ENCODE results near the gene TM6SF1. TPM values are rescaled to one million over a fixed set of nuclear protein-coding genes. Genes with fewer than 3 reads are reported as not detected.
"Not testable (repeated sequence)": the region's sequence is repeated elsewhere in the genome, so short reads cannot be mapped to it uniquely, and the experiment has no call there.

TM6SF1 gene
- total RNA-seq, 1 experiment from 2014 or later: 0.04 TPM

DNA sequence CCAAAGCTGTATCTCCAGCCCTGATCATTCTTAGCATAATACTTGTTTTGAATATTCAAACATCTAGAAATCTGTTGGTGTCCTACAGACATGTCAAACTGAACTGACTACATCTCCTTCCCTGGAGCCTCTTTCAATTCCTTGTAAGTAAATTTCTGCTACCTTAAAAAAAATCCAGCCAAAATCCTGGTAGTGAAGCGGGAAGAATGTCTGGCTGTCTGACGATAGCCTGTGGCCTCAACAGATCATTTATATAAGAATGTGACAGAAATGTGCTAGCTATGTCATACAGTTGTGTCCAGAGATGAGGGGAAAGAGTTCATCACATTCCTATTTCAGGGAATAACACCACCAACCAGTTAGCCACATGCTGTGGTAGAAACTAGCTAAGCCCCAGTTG, 18.6 kb upstream of the TM6SF1 start:
- DNase-seq (ENCODE audit: low spot score): no peak

DNA sequence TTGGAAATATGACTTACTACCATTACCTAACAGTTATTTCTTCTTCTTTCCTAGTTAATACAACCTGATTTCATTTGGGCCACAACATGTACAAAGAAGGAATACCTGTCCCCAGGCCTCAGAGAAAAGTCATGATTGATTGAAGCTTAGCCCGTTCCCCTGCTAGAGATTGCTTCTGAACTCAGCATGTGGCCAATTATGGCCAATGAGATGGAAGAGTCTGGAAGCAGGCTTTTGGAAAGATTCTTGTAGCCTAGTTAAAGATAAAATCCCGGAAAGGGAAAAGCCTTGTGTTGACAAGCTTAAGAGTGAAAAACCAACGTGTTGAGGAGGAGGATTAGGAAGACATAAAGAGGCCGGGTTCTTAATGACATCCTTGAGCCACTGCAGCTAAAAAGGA, 17.0 kb upstream of the TM6SF1 start:
- no peak for DNase-seq (ENCODE audit: low spot score)

DNA sequence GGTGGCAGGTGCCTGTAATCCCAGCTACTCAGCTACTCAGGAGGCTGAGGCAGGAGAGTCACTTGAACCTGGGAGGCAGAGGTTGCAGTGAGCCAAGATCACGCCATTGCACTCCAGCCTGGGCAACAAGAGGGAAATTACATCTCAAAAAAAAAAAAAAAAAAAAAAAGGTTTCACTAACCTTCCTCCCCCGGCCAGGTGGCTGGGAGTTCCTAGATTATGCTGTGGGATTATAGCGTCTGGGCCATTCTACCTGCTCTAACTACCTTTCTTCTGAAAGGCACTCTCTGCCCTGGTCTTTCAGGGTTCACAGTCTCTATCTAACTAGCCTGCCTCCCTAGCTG, 15.5 kb upstream of the TM6SF1 start:
- not testable (repeated sequence) for DNase-seq (ENCODE audit: low spot score)

DNA sequence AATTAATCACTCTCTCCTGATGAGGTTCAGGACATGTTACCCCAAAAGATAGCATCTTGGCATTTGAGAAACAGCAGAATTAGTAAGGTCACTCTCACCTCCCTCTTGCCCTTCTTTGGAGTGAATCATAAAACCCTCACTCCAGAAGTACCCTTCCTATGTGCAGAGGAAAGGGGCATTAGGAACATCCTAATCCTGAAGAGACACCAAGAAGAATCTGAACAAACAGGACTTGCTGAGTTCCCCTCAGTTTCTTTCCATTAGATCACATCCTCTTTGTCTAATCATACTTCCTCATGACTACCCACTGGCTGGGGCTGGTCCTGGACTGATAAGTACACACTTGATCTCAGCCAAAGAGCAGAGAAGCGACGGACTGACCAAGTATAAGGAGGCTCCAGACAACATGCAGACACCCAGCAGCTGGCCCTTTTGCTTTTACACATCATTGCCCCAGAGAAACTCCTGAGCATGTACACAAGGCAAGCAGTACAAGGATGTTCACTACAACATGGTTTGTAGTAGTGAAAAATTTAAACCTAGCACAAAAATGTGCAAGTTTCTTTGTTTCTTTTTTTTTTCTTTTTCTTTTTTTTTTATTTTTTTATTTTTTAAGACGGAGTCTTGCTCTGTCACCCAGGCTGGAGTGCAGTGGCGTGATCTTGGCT, 15.0 kb upstream of the TM6SF1 start:
- no peak for DNase-seq (ENCODE audit: low spot score)

DNA sequence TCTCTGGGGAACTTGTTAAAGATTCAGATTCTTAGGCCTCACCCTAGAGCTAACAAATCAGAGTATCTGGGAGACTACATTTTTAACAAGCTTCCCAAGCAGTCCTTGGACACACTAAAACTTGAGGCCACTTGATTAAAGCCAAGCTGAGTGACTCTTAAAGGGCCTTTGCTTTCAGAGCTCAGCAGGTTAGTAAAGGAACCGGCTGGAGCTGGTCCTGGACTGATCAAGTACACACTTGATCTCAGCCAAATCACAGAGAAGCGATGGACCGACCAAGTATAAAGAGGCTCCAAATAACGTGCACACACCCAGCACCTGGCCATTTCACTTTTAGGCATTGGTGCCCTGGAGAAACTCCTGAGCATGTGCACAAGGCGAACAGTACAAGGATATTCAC, 12.9 kb upstream of the TM6SF1 start:
- no peak for DNase-seq (ENCODE audit: low spot score)

DNA sequence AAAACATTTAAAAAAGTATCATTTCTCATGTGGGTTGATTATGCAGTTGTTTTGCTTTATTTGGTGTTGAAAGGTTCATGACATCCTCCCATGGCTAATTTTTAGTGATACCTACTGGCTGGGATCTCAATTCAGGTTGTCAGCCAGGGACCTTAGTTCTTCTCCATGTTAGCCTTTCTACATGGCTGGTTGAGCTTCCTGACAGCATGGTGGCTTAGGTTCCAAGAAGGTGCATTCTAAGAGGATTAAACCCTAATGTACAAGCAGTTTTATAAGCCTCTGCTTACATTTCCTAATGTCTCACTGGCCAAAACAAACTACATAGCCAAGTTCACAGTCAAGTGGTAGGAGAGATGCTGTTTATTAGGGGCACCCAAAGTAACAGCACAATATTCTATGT, 9.4 kb upstream of the TM6SF1 start:
- DNase-seq (ENCODE audit: low spot score): no peak

DNA sequence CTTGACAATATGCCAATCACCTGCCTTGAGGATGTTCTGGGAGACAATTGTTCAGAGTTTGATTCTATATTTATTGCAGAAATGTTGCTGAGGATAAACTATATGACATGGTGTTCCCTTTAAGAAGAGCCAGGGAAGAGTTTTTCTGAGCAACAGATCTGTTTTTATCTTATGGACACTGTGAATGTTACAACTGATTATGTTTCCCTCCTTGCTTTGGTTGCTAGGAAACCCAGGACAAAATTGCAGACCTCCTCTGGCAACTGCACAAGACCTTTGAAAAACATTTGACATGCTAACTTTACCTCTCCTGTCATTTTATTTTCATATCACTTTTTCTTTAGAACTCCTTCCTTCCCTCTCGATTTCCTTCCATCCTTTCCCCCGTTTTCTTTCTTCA, 8.2 kb upstream of the TM6SF1 start:
- no peak for DNase-seq (ENCODE audit: low spot score)

DNA sequence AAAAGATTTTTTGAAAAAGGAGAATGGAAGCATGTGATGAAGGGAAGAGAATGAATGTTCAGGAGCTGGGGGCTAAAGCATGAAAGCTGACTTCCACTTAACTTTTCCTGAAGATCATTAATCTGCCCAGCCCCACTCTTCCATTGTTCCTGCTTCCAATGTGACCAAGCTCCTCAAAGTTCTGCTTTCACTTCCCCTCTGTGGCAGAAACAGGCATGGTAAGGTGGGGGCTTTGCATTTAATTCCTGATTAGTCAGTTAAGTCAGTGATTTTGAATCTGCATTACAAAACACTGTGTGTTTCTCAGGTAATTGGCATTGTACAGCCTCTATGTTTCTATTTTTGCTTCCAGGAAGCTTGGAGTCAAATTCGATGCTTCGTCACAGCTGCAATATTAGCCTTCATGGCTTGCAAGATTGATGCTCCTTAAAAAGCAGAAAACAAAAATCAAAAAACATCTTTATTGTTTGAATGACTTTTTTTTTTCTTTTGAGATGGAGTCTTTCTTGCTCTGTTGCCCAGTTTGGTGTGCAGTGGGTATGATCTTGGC, 7.3 kb upstream of the TM6SF1 start:
- DNase-seq (ENCODE audit: low spot score): no peak

DNA sequence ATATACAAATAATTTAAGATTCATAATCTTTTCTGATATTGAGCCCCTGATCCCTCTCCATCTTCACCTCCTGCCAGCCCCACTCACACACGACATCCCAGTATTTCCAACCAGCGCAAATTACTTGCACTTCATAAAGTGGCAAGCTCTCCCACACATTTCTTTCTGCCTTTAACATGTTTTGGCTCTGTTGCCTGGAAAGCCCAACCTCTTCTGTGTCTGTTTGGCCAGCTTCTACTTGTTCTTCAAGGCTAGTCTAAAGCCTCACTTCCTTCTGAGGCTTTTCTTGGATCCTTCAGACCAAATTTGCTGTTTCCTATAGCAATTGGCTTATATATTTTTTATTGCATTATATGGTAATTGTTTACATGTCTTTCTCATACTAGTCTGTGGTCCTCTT, 5.1 kb upstream of the TM6SF1 start:
- DNase-seq (ENCODE audit: low spot score): no peak

DNA sequence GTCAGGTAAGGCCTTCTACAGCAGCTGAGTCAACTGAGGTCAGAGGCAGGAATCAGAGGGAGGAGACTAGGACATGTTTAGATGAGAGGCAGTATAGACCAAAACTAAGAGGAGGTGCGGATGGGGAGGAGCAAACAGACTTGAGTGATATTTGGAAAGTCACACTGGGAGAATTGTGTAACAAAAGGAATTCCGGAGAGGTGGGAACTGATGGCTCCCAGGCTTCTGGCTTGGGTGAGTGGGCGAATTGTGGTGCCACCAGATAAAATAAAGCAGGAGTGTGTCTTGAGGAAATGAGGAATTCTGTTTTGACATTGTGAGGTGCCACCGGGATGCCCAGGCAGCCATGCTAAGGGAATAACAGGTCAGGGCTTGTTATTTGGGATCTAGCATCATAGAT, 3.3 kb upstream of the TM6SF1 start:
- no peak for DNase-seq (ENCODE audit: low spot score)

DNA sequence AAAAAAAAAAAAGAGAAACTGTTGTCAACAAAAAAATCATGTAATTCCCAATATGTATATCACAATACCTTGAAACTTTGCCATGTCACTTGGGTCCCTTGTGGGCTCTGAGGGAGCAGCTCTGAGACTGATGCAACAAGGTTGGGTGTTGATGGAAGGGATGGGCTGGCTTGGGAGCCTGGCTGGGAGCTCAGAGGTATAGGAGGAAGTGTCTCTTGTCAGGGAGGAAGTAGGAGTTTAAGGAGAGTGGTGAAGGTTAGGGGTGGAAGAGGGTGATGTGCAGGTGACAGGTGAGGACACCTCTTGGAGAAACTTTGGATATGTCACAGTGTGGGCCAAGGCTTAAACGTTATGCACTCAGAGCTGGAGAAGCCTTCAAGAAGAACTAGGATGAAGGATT, 2.0 kb upstream of the TM6SF1 start:
- DNase-seq (ENCODE audit: low spot score): no peak

DNA sequence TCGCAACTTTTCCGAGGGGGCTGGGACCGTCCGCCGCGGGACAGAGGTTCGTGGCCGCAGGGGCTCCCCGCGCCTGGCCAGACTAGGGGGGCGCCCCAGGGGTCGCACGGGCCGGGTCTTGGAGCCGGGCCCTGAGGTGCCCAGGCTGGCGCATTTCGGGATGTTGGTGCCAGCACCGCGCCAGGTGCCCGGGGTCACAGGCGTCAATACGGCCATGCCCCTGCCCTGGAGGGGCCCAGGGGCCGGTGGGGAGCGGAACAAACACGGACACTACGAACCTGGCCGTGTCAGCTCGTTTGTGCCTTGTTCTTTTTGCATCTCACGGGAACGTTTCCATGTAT, 366 bp downstream of the TM6SF1 start:
- DNase-seq (ENCODE audit: low spot score): no peak

DNA sequence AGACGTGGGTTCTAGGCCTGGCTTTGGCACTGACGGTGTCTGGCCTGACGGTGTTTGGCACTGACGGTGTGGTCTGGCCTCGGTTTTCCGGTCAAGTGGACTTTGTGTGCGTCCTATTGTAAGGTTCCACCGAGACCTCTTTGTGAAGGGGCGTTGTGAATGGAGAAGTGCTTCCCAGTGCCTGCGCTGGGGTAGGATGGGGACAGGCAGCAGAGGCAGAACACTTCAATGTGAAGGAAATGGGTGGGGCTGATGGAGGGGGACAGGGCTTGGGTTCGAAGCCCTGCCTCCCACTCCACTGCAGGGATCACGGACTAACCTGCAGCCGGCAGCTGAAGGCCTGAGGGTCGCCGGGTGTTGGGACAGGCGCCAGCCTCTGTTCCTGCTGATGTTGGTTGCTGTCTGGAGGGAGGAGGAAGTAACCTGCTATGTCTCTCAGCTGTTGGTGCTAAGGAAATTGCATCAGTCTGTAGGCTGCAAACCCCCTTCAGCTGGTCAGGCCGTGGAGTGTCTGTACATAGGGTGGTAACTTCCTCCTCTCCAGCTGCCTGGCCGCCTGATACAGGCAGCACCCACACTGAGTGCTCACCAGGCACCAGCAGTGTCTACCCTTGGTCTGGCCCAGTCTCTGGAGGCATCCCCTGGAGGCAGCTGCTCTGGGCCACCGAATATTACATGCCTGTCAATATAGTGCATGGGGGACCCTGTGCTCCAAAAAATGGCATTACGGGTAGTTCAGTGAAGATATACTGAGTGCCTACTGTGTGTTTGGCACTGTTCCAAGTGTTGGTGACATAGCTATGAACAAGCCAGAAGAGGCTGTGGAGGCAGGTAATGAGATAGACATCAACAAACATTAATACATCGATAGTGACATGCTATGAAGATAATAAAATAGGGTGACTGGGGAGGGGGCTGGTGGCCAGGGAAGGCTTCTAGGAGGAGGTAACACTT, 1.1 kb downstream of the TM6SF1 start:
- peak; percentile 23 for DNase-seq (ENCODE audit: low spot score)

DNA sequence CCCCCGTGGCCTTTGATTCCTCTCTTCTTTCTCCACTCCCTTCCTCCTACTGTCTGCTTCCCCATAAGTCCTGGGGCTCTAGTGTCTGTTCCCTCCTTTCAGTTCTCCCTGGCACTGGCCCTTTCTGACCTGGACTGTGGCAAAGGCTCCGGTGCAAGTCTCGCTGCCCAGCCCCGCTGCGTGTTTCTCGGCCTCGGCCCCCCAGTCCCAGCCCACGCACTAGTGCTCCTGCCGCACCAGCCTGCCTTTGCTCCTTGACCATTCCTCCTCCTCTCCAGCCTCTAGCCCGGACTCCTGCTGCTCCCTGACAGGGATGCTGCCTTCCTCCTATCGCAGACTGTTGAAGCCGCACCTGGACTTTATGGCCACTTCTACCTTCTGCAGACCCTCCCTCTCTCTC, 2.1 kb downstream of the TM6SF1 start:
- no peak for DNase-seq (ENCODE audit: low spot score)

DNA sequence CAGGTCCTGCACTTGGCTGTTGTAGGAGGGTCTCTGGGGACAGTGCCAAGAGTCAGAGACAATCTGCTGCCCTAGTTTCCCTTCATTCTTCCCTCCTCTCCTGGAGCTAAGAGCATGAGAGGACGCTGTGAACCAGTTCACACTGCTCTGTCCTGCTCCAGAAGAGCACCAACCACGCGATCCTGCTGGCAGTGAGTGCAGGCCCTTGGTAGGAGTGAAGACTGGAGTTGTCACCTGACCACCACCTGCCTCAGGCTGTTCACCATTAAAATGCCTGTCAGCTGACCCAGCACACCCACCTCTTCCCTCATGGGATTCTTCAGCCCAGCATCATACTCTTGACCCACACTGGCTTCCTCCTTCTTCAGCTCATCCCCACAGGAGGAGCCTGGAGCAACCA, 2.9 kb downstream of the TM6SF1 start:
- DNase-seq (ENCODE audit: low spot score): no peak

DNA sequence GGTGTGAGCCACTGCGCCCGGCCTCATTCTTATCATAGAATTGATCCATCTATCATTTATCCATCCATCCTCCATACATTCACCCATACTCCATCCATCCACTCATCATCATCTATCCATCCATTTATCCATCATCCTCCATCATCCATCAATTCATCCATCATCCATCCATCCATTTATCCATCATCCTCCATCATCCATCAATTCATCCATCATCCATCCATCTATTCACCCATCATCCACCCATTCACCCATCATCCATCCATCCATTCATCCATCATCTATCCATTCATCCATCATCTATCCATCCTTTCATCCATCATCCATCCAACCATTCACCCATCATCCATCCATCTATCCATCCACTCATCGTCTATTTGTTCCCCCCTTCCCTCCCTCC, 3.7 kb downstream of the TM6SF1 start:
- DNase-seq (ENCODE audit: low spot score): no peak

DNA sequence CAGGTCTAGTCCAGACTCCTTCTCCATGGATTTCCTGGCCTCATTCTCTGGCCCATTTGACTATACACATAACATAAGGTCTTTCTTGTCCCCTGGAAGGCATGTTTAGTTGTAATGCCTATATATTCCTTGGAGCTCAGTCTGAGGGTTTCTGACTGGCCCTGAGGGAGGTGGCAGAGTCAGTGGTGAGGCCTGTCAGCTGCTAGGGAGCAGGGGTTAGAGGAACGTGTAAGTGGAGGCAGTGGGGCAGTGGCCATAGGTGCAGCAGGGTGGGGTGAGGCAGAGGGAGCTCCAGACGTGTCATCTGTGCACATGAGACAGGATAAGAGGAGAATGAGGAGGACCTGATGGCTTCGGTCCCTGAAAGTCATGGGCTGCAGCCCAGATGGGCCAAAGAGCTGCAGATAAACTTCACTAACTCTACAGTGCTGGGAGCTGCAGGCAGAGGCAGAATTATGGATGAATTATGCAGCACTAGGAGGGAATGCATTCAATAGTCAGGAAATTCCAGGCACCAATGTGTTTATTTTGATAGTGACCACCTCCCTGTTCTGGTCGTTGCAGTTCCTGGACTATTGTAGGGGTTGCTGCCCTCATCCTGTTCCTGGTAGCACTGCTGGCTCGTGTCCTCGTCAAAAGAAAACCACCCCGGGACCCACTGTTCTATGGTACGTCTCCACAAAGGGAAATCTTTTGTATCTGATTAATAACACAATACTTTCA, 4.9 kb downstream of the TM6SF1 start:
- no peak for DNase-seq (ENCODE audit: low spot score)

DNA sequence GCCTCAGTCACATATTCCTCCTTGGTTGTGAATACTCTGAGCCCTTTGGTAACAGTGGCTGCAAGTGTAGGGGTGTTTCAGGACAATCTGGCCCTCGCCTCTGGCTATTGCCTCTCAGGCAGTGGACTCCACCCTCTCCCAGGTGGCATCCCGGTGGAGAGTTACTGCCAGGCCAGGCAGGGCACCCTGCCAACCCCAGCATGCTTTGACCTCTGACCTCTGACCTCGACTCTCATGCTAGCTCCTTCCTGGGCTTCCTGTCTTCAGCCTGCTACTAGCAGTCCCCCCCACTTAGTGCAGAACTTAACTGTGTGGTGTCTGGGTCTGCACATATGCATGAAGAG, 5.5 kb downstream of the TM6SF1 start:
- DNase-seq (ENCODE audit: low spot score): no peak

DNA sequence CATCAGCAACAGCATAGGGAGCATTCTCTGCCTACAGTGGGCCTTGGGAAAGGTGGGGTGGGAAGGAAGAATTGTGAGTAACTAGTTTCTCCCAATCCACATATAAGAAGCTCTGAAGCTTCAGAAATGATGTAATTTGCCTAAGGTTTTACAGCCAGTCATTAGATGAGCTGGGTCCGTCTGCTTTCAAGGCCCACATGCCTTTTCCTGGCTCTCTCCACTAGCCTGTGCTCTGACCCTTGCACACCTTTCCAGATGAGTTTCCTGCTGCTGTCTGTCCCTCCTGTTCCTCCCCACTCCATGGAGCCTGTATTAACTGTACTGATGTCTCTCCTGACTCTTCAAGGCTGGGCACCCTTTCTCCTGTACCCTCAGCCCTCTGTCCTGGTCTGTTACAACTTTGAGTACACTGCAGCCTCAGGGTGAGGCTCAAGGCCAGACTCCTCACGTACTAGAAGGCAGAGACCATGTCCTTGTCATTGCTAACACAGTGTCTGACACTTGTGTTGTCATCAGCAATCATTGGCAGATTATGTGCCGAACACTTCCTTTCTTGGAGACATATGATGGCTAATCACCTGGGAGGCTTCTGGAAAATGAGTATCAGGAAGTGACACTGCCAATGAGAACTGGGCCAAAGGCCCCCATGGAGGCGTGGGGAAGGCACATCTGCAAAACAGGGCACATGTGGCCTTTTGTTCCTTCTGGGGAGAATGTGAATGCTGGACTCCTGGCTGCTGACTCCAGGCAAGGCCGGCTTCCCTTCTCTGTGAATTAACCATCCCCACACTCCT, 6.6 kb downstream of the TM6SF1 start:
- no peak for DNase-seq (ENCODE audit: low spot score)

DNA sequence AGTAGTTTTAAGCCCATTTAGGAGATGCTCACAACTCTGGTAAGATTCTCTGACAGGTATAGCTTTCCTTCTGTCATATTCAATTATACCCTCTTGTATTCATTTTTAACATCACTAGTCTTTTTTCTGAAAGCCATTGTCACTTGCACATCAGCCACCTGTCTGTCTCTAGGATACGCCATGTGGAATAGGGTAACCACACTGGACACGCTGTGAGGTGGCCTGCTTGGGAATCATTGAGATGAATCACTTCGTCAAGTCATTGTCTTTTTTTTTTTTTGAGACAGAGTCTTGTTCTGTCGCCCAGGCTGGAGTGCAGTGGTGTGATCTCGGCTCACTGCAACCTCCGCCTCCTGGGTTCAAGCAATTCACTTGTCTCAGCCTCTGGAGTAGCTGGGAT, 7.4 kb downstream of the TM6SF1 start:
- no peak for DNase-seq (ENCODE audit: low spot score)

DNA sequence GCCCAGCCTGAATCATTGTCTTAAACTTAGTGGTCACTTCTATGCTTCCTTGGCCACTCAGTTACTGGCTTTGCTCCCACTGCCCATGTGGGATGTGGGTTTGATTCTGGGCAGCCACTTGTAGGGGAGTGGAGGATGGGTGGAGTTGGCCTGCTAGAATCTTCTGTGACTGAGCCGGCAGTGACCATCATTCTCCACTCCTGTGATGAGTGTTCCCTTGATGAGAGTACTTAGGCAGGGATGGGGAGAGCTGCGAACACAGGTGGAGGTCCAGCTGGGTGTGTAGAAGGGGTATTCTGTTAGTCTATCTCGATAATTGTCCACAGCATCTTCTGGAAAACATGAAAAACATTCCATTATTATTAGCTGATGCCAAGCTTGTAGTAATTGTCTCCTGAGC, 8.0 kb downstream of the TM6SF1 start:
- DNase-seq (ENCODE audit: low spot score): no peak
